CD4-positive, alpha-beta T cell treated with Interleukin-4 for 1 hour (primary cell): Measurements from ENCODE around the gene CFAP61.
A peak's percentile ranks its signal among the peaks of the same experiment; 100 is the strongest.
"Not testable (repeated sequence)": the region's sequence is repeated elsewhere in the genome, so short reads cannot be mapped to it uniquely, and the experiment has no call there.

Experiments
- DNase-seq, 2 donors: peaks; one replicate each; pipeline ENCODE4 v3.0.0-alpha.2; 2020 to 2022

CFAP61 gene

DNA sequence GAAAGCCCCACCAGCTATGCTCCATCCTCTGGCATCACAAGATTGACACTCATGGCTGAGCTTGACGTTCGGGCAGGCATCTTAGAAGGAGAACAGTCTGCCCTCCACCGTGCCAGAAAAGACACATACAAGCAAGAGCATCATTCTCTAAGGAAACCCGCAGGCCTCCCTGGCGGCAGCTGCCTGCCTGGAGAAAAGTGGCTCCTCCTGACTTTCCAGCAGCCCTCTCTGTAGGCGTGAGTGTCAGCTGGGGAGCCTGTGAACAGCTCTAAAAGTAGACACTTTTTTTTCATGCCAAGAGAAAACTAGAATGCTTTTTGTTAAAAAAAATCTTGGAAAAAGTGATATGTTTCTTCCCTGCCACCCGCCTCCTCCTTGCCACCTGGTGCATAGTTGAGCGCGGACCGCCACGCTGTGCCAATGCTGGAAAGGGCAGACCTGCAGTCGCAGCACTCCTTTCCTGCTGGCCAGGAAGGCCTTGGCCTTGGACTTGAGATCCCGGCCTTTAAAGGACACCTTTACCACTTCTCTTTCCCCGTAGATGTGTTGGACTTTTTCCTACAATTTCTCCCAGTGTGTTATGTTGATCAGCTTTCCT, 285.9 kb downstream of the CFAP61 start:
- no peak for DNase-seq

- DNase-seq = no peak
Observed at GRCh38 chr20:20340443-20340842, 288.1 kb downstream of the CFAP61 start.

GRCh38 chr20:20341371-20341770, 289.0 kb downstream of the CFAP61 start:
- DNase-seq = no peak

GRCh38 chr20:20342066-20342465, 289.7 kb downstream of the CFAP61 start:
- DNase-seq = no peak

DNA sequence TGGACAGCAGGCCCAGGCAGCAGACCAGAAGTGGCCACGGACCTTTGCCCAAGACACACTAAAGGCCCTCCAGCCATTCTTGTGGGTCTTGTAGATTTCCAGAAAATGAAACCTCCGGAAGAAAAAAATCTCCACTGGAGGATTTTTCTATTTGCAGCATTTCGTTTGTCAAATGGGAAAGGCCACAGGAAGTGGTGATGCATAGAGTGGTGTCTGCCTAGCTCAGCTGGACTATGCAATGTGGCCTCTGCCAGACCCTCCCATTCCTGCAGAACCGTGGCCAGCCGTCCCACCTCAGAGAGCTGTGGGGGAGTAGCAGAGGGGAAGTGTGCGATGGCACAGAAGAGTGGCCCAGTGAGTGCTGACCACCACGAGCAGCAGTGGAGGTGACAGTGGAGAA, 291.6 kb downstream of the CFAP61 start:
- no peak for DNase-seq

- no peak for DNase-seq
Observed at GRCh38 chr20:20344476-20344875, 292.1 kb downstream of the CFAP61 start.

DNA sequence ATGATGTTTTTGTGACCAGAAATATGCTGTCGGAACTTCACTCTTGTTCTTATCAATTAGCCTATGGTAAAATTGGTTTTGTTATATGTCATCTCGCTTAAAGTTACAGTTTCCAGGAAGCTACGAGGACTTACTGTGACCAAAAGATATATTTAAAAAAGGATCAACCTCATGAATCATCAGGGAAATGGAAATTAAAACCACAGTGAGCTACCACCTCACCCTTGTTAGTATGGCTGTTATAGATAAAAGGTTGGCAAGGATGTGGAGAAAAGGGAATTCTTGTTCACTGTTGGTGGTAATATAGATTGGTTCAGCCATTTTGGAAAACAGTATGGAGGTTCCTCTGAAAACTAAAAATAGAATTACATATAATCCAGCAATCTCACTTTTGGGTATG, 301.2 kb downstream of the CFAP61 start:
- DNase-seq = no peak

- not testable (repeated sequence) for DNase-seq
Observed at GRCh38 chr20:20355503-20355902, 303.2 kb downstream of the CFAP61 start.

DNA sequence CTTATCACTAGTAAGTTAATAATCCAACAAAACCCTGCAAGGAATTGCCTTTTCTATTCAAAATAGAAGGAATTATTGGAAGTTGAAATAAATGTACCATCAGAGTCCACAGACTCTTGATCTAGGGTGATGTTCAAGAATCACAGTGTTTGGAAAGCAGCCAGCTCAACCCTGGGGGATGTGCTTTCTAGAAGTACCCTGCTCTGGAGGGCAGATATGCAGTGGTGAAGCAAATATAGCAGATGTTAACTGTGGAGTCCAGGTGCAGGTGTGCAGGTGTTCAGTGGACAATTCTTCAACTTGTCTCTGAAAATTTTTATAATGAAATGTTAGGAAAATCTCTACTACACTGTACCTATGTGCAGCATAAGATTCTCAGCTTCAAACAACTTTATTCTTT, 306.5 kb downstream of the CFAP61 start:
- DNase-seq = no peak

DNA sequence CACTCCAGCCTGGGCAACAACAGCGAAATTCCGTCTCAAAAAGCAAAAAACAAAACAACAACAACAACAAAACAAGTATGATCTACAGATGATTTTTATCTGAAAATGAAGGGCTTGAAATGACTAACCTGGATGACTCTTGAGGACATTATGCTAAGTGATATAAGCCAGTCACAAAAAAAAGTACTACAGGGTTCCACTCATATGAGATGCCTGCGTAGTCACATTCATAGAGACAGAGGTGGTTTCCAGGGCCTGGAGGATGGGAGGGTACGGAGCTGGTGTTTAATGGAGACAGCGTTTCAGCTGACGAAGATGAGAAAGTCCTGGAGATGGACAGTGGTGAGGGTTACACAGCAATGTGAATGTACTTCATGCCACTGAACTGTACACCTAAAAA, 307.3 kb downstream of the CFAP61 start:
- DNase-seq = no peak

DNA sequence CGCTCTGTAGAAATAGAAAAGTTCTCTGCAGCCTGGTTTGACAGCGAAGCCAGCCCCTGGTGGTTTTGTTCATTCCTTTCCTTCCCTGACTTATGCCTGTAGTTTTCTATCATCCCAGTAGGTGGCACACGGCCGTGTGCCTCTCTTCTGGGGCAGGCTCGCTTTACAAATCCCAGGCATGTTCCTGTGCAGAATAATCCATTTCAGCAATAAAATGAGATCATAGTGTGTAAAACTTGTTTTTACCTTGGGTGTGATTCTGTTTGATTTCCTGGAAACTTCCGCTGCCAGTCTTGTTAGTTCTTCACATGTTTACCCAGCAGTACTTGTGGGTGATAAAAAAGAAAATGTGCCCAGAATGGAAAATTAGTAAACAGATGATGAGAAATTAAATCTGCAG, 308.1 kb downstream of the CFAP61 start:
- peak; percentile 33 to 43 for DNase-seq

GRCh38 chr20:20362774-20363433, 310.6 kb downstream of the CFAP61 start:
- DNase-seq = no peak

GRCh38 chr20:20363434-20363798, 311.1 kb downstream of the CFAP61 start:
- DNase-seq = no peak

GRCh38 chr20:20363799-20364592, 311.7 kb downstream of the CFAP61 start:
- DNase-seq = no peak

DNA sequence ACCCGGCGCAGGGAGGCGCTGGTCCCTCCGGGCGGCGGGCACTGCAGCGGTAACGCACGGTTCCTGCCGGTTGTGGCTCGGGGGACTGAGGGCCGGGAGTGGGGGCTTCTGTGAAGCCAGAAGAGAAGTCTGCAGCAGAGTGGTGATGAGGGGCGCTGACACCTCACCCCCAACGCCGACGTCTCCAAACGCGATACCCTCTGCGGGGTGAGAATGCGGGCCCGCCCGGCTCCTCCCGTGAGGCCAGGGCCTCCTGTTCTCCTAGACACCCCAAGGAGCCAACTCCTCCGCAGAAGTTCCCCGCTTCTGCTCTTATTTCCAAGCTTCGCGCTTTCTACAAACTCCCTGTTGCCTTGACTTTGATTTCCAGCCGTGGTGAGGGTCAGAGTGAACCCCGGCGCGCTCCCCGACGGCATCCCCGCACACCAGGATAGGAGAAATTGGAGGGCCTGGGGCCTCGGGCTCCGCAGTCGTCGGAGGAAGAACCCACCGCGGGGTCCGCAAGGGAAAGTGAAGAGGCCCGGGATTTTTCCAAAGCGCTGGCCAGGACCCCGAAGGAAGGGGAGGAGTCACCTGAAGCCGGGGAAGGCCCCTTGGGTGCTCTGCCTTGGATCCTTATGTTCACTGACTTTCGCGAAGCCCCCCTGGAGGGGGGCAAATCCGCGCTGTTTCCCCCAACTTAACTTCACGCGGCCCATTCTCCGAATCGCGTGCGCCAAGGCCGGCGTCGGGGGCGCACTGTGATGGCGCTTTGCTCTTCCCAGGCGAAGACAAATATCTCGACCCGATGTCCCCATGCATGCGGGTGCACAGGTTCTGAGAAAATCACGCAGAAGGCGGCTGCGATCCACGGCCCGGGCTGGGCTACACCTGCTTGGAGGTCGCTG, 312.5 kb downstream of the CFAP61 start:
- DNase-seq = no peak

GRCh38 chr20:20365480-20366161, 313.3 kb downstream of the CFAP61 start:
- no peak for DNase-seq

DNA sequence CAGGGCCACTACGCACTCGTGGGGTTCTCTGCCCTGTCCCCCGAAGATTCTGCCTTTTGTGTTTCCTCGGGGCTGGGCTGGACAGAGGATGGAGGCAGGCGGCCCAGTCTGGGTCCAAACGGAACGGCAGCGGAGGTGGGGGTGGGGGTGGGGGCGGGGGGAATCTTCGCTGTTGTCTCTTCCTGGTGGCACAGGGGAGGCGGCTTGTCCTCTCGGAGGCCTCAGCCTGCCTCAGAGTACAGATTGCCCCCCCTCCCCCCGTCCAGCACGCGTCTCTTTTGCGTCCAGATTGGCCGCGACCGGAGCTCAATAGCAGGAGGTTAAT, 314.2 kb downstream of the CFAP61 start:
- no peak for DNase-seq

DNA sequence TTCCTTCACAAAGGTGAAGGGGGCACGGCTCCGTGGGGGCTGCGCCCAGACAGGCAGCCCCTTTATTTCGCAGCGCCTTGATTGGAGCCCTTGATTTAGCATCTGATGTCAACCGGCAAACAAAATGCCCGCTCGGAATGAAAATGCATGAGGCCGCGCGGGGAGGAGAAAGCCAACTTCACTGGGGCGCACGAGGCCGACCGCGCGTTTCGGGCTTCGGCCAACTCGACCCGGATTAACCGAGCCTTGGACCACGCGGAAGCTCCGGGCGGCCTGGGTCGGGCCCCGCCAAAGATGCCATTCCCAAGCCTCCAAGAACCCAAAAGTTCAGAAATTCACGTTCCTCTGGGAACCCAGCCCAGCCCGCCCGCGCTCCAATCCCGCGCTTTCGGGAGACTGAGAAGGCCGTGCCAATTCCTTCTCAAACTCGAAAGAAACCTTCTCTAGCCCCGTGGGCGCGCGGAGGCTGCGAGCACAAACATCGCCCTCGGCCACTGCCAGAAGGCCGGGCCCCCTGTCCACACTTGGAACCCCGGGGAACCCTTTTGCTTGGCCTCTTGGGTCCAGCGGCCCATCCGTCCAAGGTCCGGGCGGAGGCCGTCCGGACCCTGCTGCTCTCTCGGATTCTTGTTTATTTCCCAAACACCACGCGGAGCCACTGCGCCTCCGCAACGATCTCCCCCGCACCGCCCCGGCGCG, 314.7 kb downstream of the CFAP61 start:
- DNase-seq = no peak

- no peak for DNase-seq
Observed at GRCh38 chr20:20367575-20368417, 315.5 kb downstream of the CFAP61 start, which contains the start of gene INSM1. INSM1 (plus strand) TSS chr20:20368104; CDS start chr20:20368268, 164 bp downstream.

DNA sequence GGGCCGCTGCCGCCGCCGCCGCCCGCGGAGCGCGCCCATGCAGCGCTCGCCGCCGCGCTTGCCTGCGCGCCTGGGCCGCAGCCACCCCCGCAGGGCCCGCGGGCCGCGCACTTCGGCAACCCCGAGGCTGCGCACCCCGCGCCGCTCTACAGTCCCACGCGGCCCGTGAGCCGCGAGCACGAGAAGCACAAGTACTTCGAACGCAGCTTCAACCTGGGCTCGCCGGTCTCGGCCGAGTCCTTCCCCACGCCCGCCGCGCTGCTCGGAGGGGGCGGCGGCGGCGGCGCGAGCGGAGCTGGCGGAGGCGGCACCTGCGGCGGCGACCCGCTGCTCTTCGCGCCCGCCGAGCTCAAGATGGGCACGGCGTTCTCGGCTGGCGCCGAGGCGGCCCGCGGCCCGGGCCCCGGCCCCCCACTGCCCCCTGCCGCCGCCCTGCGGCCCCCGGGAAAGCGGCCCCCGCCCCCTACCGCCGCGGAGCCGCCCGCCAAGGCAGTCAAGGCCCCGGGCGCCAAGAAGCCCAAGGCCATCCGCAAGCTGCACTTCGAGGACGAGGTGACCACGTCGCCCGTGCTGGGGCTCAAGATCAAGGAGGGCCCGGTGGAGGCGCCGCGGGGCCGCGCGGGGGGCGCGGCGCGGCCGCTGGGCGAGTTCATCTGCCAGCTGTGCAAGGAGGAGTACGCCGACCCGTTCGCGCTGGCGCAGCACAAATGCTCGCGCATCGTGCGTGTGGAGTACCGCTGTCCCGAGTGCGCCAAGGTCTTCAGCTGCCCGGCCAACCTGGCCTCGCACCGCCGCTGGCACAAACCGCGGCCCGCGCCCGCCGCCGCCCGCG, 316.3 kb downstream of the CFAP61 start:
- DNase-seq = no peak
